ENCODE data around the gene RTP4. TPM values are rescaled to one million over a fixed set of nuclear protein-coding genes. Genes with fewer than 3 reads are reported as not detected.
A peak's percentile ranks its signal among the peaks of the same experiment; 100 is the strongest.

RTP4 gene
- total and polyA plus RNA-seq, 2 donors from 2014 or later, result 5.4 to 8.4 TPM

GRCh38 chr3:187360596-187360995, 7.6 kb upstream of the RTP4 start:
- intact Hi-C loops (cut with DNase I), result no loop called here
- Histone ChIP-seq H3K4me3 (ENCODE audit: low read length in 3 of 3) (no peak overlapping the region), H3K9me3 (ENCODE audit: control insufficient read depth in 2 of 3, insufficient read depth in 1 of 3, low read length in 3 of 3) (no peaks in the 10 kb centered on the region), H3K4me1 (ENCODE audit: control insufficient read depth in 2 of 3, insufficient read depth in 2 of 3, low read depth in 1 of 3, low read length in 3 of 3) (peaks cover 3 to 5% (median 3%) of the 10 kb centered on the region in 3 donors), H3K36me3 (ENCODE audit: control insufficient read depth in 2 of 3, insufficient read depth in 3 of 3, low read length in 3 of 3) (no peaks in the 10 kb centered on the region), H3K27me3 (ENCODE audit: control insufficient read depth, insufficient read depth, low read length) (no peaks in the 10 kb centered on the region), H3K9ac (ENCODE audit: low read length in 3 of 3) (no peak overlapping the region), H3K27ac (ENCODE audit: low read depth in 2 of 2, low read length in 2 of 2) (no peak overlapping the region)
- DNase-seq (peak in 3 of 5 donors; percentile 43 to 63 (median 60)), FAIRE-seq (no peak)
- TF ChIP-seq CTCF (IDR thresholded peaks at IDR 0.05; ENCODE audit: borderline replicate concordance, extremely low read depth, insufficient read depth), result no peak

- intact Hi-C loops (cut with DNase I), result no loop called here
- no peak overlapping the region for H3K9ac ChIP-seq (ENCODE audit: low read length in 3 of 3)
- H3K9me3 ChIP-seq (ENCODE audit: control insufficient read depth in 2 of 3, insufficient read depth in 1 of 3, low read length in 3 of 3), result no peaks in the 10 kb centered on the region
- peaks cover 3 to 5% (median 3%) of the 10 kb centered on the region in 3 donors for H3K4me1 ChIP-seq (ENCODE audit: control insufficient read depth in 2 of 3, insufficient read depth in 2 of 3, low read depth in 1 of 3, low read length in 3 of 3)
- H3K27ac ChIP-seq (ENCODE audit: low read depth in 2 of 2, low read length in 2 of 2), result no peak overlapping the region
- peak in 2 of 5 donors; percentile 50 to 52 for DNase-seq
- FAIRE-seq, result no peak
- no peak for TF ChIP-seq CTCF (IDR thresholded peaks at IDR 0.05; ENCODE audit: borderline replicate concordance, extremely low read depth, insufficient read depth)
- no peaks in the 10 kb centered on the region for H3K27me3 ChIP-seq (ENCODE audit: control insufficient read depth, insufficient read depth, low read length)
- no peak overlapping the region for H3K4me3 ChIP-seq (ENCODE audit: low read length in 3 of 3)
- H3K36me3 ChIP-seq (ENCODE audit: control insufficient read depth in 2 of 3, insufficient read depth in 3 of 3, low read length in 3 of 3), result no peaks in the 10 kb centered on the region
Observed at GRCh38 chr3:187361835-187362234, 6.3 kb upstream of the RTP4 start.

GRCh38 chr3:187367561-187368103, 553 bp upstream of the RTP4 start:
- Histone ChIP-seq H3K27ac (ENCODE audit: low read depth in 2 of 2, low read length in 2 of 2) (peak overlapping the region; percentile 74 to 85), H3K9me3 (ENCODE audit: control insufficient read depth in 2 of 3, insufficient read depth in 1 of 3, low read length in 3 of 3) (no peaks in the 10 kb centered on the region), H3K36me3 (ENCODE audit: control insufficient read depth in 2 of 3, insufficient read depth in 3 of 3, low read length in 3 of 3) (peaks cover 0 to 7% (median 0%) of the 10 kb centered on the region in 3 donors), H3K27me3 (ENCODE audit: control insufficient read depth, insufficient read depth, low read length) (no peaks in the 10 kb centered on the region), H3K9ac (ENCODE audit: low read length in 3 of 3) (peak overlapping the region in 1 of 3 donors; percentile 95), H3K4me1 (ENCODE audit: control insufficient read depth in 2 of 3, insufficient read depth in 2 of 3, low read depth in 1 of 3, low read length in 3 of 3) (peaks cover 0 to 2% (median 0%) of the 10 kb centered on the region in 3 donors), H3K4me3 (ENCODE audit: low read length in 3 of 3) (peak overlapping the region in 1 of 3 donors; percentile 87)
- no peak for TF ChIP-seq CTCF (IDR thresholded peaks at IDR 0.05; ENCODE audit: borderline replicate concordance, extremely low read depth, insufficient read depth)
- FAIRE-seq (no peak), DNase-seq (peak in 1 of 5 donors; percentile 75)
- intact Hi-C loops (cut with DNase I), result no loop called here

All from kidney (tissue), 14 donors.